ENCODE results near the gene CCL20. TPM values are rescaled to one million over a fixed set of nuclear protein-coding genes. Genes with fewer than 3 reads are reported as not detected.

Gene CCL20
- polyA plus RNA-seq, 6 donors from 2014 or later = 0.94 TPM; not detected in 5

- Mint-ChIP-seq H3K27ac (no peak overlapping the region), H3K9me3 (peaks cover 0 to 4% (median 0%) of the 10 kb centered on the region in 7 donors), H3K27me3 (peaks cover 13 to 21% (median 20%) of the 10 kb centered on the region in 3 donors), H3K4me3 (no peak overlapping the region), H3K4me1 (no peaks in the 10 kb centered on the region), H3K36me3 (no peaks in the 10 kb centered on the region)
- no peak for ATAC-seq (ENCODE audit: low read depth in 2 of 2)
- DNase-seq = no peak
Observed at GRCh38 chr2:227813229-227813561, 447 bp upstream of the CCL20 start.

- DNase-seq (no peak), ATAC-seq (ENCODE audit: low read depth in 2 of 2) (no peak)
- Mint-ChIP-seq H3K4me1 (no peaks in the 10 kb centered on the region), H3K27ac (no peak overlapping the region), H3K36me3 (no peaks in the 10 kb centered on the region), H3K27me3 (peaks cover 17 to 27% (median 21%) of the 10 kb centered on the region in 3 donors), H3K4me3 (no peak overlapping the region), H3K9me3 (peaks cover 0 to 4% (median 0%) of the 10 kb centered on the region in 7 donors)
Observed at GRCh38 chr2:227815066-227815465, 1.4 kb downstream of the CCL20 start.

GRCh38 chr2:227816507-227817294 is 3.1 kb downstream of the CCL20 start:
- ATAC-seq (ENCODE audit: low read depth in 2 of 2) (no peak), DNase-seq (no peak)
- H3K4me1 Mint-ChIP-seq = no peaks in the 10 kb centered on the region
- peaks cover 25 to 43% (median 35%) of the 10 kb centered on the region in 3 donors for H3K27me3 Mint-ChIP-seq
- H3K36me3 Mint-ChIP-seq = peaks cover 0 to 10% of the 10 kb centered on the region in 2 donors
- H3K9me3 Mint-ChIP-seq = peaks cover 0 to 6% (median 4%) of the 10 kb centered on the region in 7 donors
- no peak overlapping the region for H3K27ac Mint-ChIP-seq
- H3K4me3 Mint-ChIP-seq = no peak overlapping the region

- H3K4me3 Mint-ChIP-seq = no peak overlapping the region
- DNase-seq = no peak
- H3K27ac Mint-ChIP-seq = no peak overlapping the region
- no peaks in the 10 kb centered on the region for H3K4me1 Mint-ChIP-seq
- H3K36me3 Mint-ChIP-seq = peaks cover 0 to 10% of the 10 kb centered on the region in 2 donors
- H3K27me3 Mint-ChIP-seq = peaks cover 25 to 43% (median 38%) of the 10 kb centered on the region in 3 donors
- H3K9me3 Mint-ChIP-seq = peaks cover 0 to 6% (median 4%) of the 10 kb centered on the region in 7 donors
- no peak for ATAC-seq (ENCODE audit: low read depth in 2 of 2)
Observed at GRCh38 chr2:227817336-227817735, 3.7 kb downstream of the CCL20 start.

- ATAC-seq (ENCODE audit: low read depth in 2 of 2) = no peak
- H3K27ac Mint-ChIP-seq = no peak overlapping the region
- peaks cover 20 to 45% (median 41%) of the 10 kb centered on the region in 3 donors for H3K27me3 Mint-ChIP-seq
- H3K9me3 Mint-ChIP-seq = peaks cover 0 to 10% (median 4%) of the 10 kb centered on the region in 7 donors
- H3K4me1 Mint-ChIP-seq = no peaks in the 10 kb centered on the region
- no peak for DNase-seq
- no peak overlapping the region for H3K4me3 Mint-ChIP-seq
- peaks cover 0 to 10% of the 10 kb centered on the region in 2 donors for H3K36me3 Mint-ChIP-seq
Observed at GRCh38 chr2:227817850-227818674, 4.4 kb downstream of the CCL20 start.

- ATAC-seq (ENCODE audit: low read depth in 2 of 2) = no peak
- Mint-ChIP-seq H3K27me3 (peaks cover 17 to 41% (median 34%) of the 10 kb centered on the region in 3 donors), H3K4me1 (no peaks in the 10 kb centered on the region), H3K36me3 (peaks cover 0 to 10% of the 10 kb centered on the region in 2 donors), H3K9me3 (peaks cover 0 to 10% (median 2%) of the 10 kb centered on the region in 7 donors), H3K4me3 (no peak overlapping the region), H3K27ac (no peak overlapping the region)
- no peak for DNase-seq
Observed at GRCh38 chr2:227818675-227819397, 5.2 kb downstream of the CCL20 start.

- no peak overlapping the region for H3K27ac Mint-ChIP-seq
- DNase-seq = no peak
- peaks cover 0 to 10% (median 0%) of the 10 kb centered on the region in 7 donors for H3K9me3 Mint-ChIP-seq
- ATAC-seq (ENCODE audit: low read depth in 2 of 2) = no peak
- H3K36me3 Mint-ChIP-seq = peaks cover 0 to 10% of the 10 kb centered on the region in 2 donors
- H3K27me3 Mint-ChIP-seq = peaks cover 13 to 37% (median 29%) of the 10 kb centered on the region in 3 donors
- no peaks in the 10 kb centered on the region for H3K4me1 Mint-ChIP-seq
- no peak overlapping the region for H3K4me3 Mint-ChIP-seq
Observed at GRCh38 chr2:227819398-227819697, 5.7 kb downstream of the CCL20 start.

- Mint-ChIP-seq H3K36me3 (peaks cover 0 to 10% of the 10 kb centered on the region in 2 donors), H3K4me1 (no peaks in the 10 kb centered on the region), H3K27me3 (peaks cover 10 to 42% (median 29%) of the 10 kb centered on the region in 3 donors), H3K4me3 (no peak overlapping the region), H3K27ac (peak overlapping the region in 1 of 6 donors; percentile 90), H3K9me3 (peaks cover 0 to 10% (median 0%) of the 10 kb centered on the region in 7 donors)
- ATAC-seq (ENCODE audit: low read depth in 2 of 2) (no peak), DNase-seq (no peak)
Observed at GRCh38 chr2:227821043-227821942, 7.7 kb downstream of the CCL20 start.

- Mint-ChIP-seq H3K4me1 (no peaks in the 10 kb centered on the region), H3K27me3 (peaks cover 10 to 50% (median 34%) of the 10 kb centered on the region in 3 donors), H3K27ac (no peak overlapping the region), H3K9me3 (peaks cover 0 to 10% (median 0%) of the 10 kb centered on the region in 7 donors), H3K36me3 (peaks cover 0 to 10% of the 10 kb centered on the region in 2 donors), H3K4me3 (no peak overlapping the region)
- ATAC-seq (ENCODE audit: low read depth in 2 of 2) (no peak), DNase-seq (no peak)
Observed at GRCh38 chr2:227822416-227823003, 8.9 kb downstream of the CCL20 start.

- DNase-seq = no peak
- H3K27ac Mint-ChIP-seq = no peak overlapping the region
- H3K27me3 Mint-ChIP-seq = peaks cover 10 to 37% (median 21%) of the 10 kb centered on the region in 3 donors
- H3K4me3 Mint-ChIP-seq = no peak overlapping the region
- no peak for ATAC-seq (ENCODE audit: low read depth in 2 of 2)
- H3K9me3 Mint-ChIP-seq = peaks cover 0 to 10% (median 2%) of the 10 kb centered on the region in 7 donors
- H3K36me3 Mint-ChIP-seq = peaks cover 0 to 10% of the 10 kb centered on the region in 2 donors
- H3K4me1 Mint-ChIP-seq = no peaks in the 10 kb centered on the region
Observed at GRCh38 chr2:227823922-227824321, 10.3 kb downstream of the CCL20 start.

- Mint-ChIP-seq H3K27me3 (peaks cover 10 to 37% (median 21%) of the 10 kb centered on the region in 3 donors), H3K27ac (no peak overlapping the region), H3K9me3 (peaks cover 0 to 10% (median 2%) of the 10 kb centered on the region in 7 donors), H3K4me1 (no peaks in the 10 kb centered on the region), H3K36me3 (peaks cover 0 to 10% of the 10 kb centered on the region in 2 donors), H3K4me3 (no peak overlapping the region)
- DNase-seq (no peak), ATAC-seq (ENCODE audit: low read depth in 2 of 2) (no peak)
Observed at GRCh38 chr2:227824711-227825110, 11.1 kb downstream of the CCL20 start.

GRCh38 chr2:227826019-227826521 is 12.4 kb downstream of the CCL20 start:
- Mint-ChIP-seq H3K36me3 (peaks cover 0 to 3% of the 10 kb centered on the region in 2 donors), H3K4me3 (peak overlapping the region in 2 of 8 donors; percentile 22 to 27), H3K27me3 (peaks cover 4 to 29% (median 11%) of the 10 kb centered on the region in 3 donors), H3K9me3 (peaks cover 0 to 4% (median 0%) of the 10 kb centered on the region in 7 donors), H3K4me1 (no peaks in the 10 kb centered on the region), H3K27ac (no peak overlapping the region)
- DNase-seq (no peak), ATAC-seq (ENCODE audit: low read depth in 2 of 2) (no peak)
